SK-N-SH (cell line): ENCODE measurements around the gene DENND5B. TPM values are rescaled to one million over a fixed set of nuclear protein-coding genes. Genes with fewer than 3 reads are reported as not detected.

Source experiments
- CTCF ChIA-PET: fragments of 300-600, 350-600 bp; formaldehyde crosslinking; extraction: SDS; loops from one replicate; lab custom pipeline; 2021; lab: Yijun Ruan, JAX
- POLR2A ChIA-PET: fragments of 350-600 bp; sonication (Branson Sonifier 250); formaldehyde crosslinking; extraction: SDS; loops from one replicate; lab custom pipeline; 2020; ENCODE audit warnings: antibody characterized with exemption, inconsistent platforms; lab: Yijun Ruan, JAX
- DNase-seq: peaks from one replicate; pipeline ENCODE4 v3.0.0; 2012
- H2AFZ ChIP-seq: fragments of 200-600 bp; sonication (generic); 2 replicates; pipeline ENCODE4 v1.8.1; 2016; ENCODE audit warnings: antibody characterized with exemption, mild to moderate bottlenecking, low read depth
- H3F3A ChIP-seq: fragments of 200-600 bp; sonication (generic); replicated peaks from 2 replicates; pipeline ENCODE3; 2016; ENCODE audit warnings: antibody characterized with exemption, mild to moderate bottlenecking; ENCODE audit not compliant: insufficient read depth
- H3K27ac ChIP-seq, 2 experiments: fragments of 200-500 bp in 1 of 2; fragments of 200-600 bp in 1 of 2; sonication (Bioruptor generic) in 1 of 2; sonication (generic), shearing (Covaris generic) in 1 of 2; 2 replicates each; pipeline versions ENCODE4 v1.5.1 to v1.6.1; 2014 to 2016; ENCODE audit warnings: low read depth in 2 of 2, inconsistent platforms in 1 of 2, low read length in 1 of 2, mild to moderate bottlenecking in 1 of 2, mixed read lengths in 1 of 2
- H3K27me3 ChIP-seq: fragments of 200-600 bp; sonication (generic), shearing (Covaris generic); 2 replicates; pipeline ENCODE4 v1.6.1; 2016; ENCODE audit warnings: mixed run types; ENCODE audit not compliant: insufficient read depth
- H3K36me3 ChIP-seq, 2 experiments: fragments of 200-500 bp in 1 of 2; fragments of 200-600 bp in 1 of 2; sonication (Bioruptor generic) in 1 of 2; sonication (generic) in 1 of 2; replicated peaks in 1 of 2; 2 replicates each; pipeline versions ENCODE3 to v1.5.1; 2014 to 2016; ENCODE audit warnings: low read length in 1 of 2, mild to moderate bottlenecking in 1 of 2; ENCODE audit not compliant: insufficient read depth in 2 of 2, control insufficient read depth in 1 of 2
- H3K4me1 ChIP-seq, 2 experiments: fragments of 200-500 bp in 1 of 2; fragments of 200-600 bp in 1 of 2; sonication (Bioruptor generic) in 1 of 2; sonication (generic), shearing (Covaris generic) in 1 of 2; 2 replicates each; pipeline versions ENCODE4 v1.5.1 to v1.6.1; 2014 to 2016; ENCODE audit warnings: low read depth in 1 of 2, low read length in 1 of 2, mixed run types in 1 of 2; ENCODE audit not compliant: insufficient read depth in 2 of 2, control insufficient read depth in 1 of 2
- H3K4me2 ChIP-seq: fragments of 200-600 bp; sonication (generic), shearing (Covaris generic); 2 replicates; pipeline ENCODE4 v1.6.1; 2017; ENCODE audit warnings: mixed run types
- H3K4me3 ChIP-seq, 2 experiments: fragments of 200-500 bp in 1 of 2; fragments of 200-600 bp in 1 of 2; sonication (Bioruptor generic) in 1 of 2; sonication (generic), shearing (Covaris generic) in 1 of 2; 2 replicates each; pipeline versions ENCODE4 v1.5.1 to v1.8.1; 2014 to 2016; ENCODE audit warnings: low read depth in 2 of 2, inconsistent platforms in 1 of 2, low read length in 1 of 2, mild to moderate bottlenecking in 1 of 2, mixed read lengths in 1 of 2, moderate library complexity in 1 of 2
- H3K79me2 ChIP-seq: fragments of 200-600 bp; sonication (generic); 2 replicates; pipeline ENCODE4 v1.8.1; 2017; ENCODE audit warnings: mild to moderate bottlenecking; ENCODE audit not compliant: insufficient read depth
- H3K9ac ChIP-seq: fragments of 200-600 bp; sonication (generic); 2 replicates; pipeline ENCODE4 v1.6.1; 2017; ENCODE audit warnings: mixed run types
- H3K9me2 ChIP-seq: fragments of 200-600 bp; sonication (generic); 2 replicates; pipeline ENCODE4 v1.6.1; 2017; ENCODE audit warnings: mixed run types
- H3K9me3 ChIP-seq: fragments of 200-600 bp; sonication (generic); 2 replicates; pipeline ENCODE4 v1.6.1; 2017; ENCODE audit warnings: mixed run types, mild to moderate bottlenecking, moderate library complexity
- H4K20me1 ChIP-seq: fragments of 200-600 bp; sonication (generic); 2 replicates; pipeline ENCODE4 v1.6.1; 2017; ENCODE audit warnings: mild to moderate bottlenecking, mixed run types; ENCODE audit not compliant: insufficient read depth
- CHD2 ChIP-seq: fragments of 150-350 bp; IDR thresholded peaks from 2 replicates; pipeline ENCODE4 v1.6.1; 2018; ENCODE audit warnings: low read length; ENCODE audit not compliant: partially characterized antibody
- EZH2phosphoT487 ChIP-seq: fragments of 200-600 bp; sonication (generic); IDR thresholded peaks from 2 replicates; pipeline ENCODE4 v1.6.1; 2017; ENCODE audit warnings: low read depth, mixed run types, mild to moderate bottlenecking, antibody characterized with exemption, moderate library complexity, borderline replicate concordance
- FOXJ3 ChIP-seq: sonication (generic); formaldehyde crosslinking; IDR thresholded peaks from 2 replicates; pipeline ENCODE4 v1.5.1; 2020; ENCODE audit warnings: mild to moderate bottlenecking, missing genetic modification reagents
- POLR2AphosphoS5 ChIP-seq: IDR thresholded peaks from 2 replicates; pipeline ENCODE4 v1.6.1; 2012; ENCODE audit warnings: low read depth, low read length
- RCOR1 ChIP-seq: fragments of 150-350 bp; IDR thresholded peaks from 2 replicates; pipeline ENCODE4 v1.6.1; 2017; ENCODE audit warnings: antibody characterized with exemption, low read length
- TCF12 ChIP-seq: IDR thresholded peaks from 2 replicates; pipeline ENCODE4 v1.4.0; 2012
- WGBS: methylation state at CpG from one replicate; pipeline ENCODE4 v1.1.6; 2017; ENCODE audit warnings: low lambda C conversion rate; 5-methylcytosine and 5-hydroxymethylcytosine counted together
- polyA plus RNA-seq, 3 experiments: library from polyadenylated mRNA; depleted of rRNA; stranded (reverse); fragments of >200 nt; gene quantifications; 2 replicates each; pipeline ENCODE4 v1.2.3, GENCODE V29; 2012
- TF ChIP-seq, protein P1 (sequence below): IDR thresholded peaks from 2 replicates; pipeline ENCODE4 v1.4.0; 2012; ENCODE audit warnings: low read depth, borderline replicate concordance
- TF ChIP-seq, protein P2 (sequence below): IDR thresholded peaks from 2 replicates; pipeline ENCODE4 v1.6.1; 2012; ENCODE audit warnings: mild to moderate bottlenecking, low read depth, low read length, moderate library complexity
- TF ChIP-seq, protein P3 (sequence below): IDR thresholded peaks from 2 replicates; pipeline ENCODE4; 2012
- TF ChIP-seq, protein P4 (sequence below): fragments of 200-600 bp; sonication (generic); IDR thresholded peaks from 2 replicates; pipeline ENCODE4 v1.6.1; 2017; ENCODE audit warnings: antibody characterized with exemption, mild to moderate bottlenecking, moderate library complexity

DENND5B gene
- polyA plus RNA-seq, 1 of the 3 experiments (the other 2 are of a cell fraction) = 5.3 TPM

DNA sequence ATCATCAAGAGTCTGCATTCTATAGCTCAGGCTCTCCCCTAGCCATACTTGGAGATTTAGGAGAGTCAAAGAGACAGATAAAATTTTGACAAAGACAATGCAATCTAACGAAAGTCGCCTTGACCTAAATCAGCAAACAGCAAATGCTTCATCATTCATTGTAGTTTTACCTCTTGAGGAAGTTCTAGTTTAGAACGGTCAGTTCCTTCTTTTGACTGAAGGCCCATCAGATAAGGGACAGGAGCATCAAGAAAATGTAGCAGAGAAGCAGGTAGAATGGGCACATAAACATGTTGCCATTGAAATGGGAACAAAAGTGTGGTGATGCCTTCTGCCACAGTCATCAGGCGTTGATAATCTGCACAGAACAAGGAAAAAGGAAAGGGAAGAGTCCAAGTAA, 130.9 kb downstream of the DENND5B start:
- no peaks in the 10 kb centered on the region for H3K4me1 ChIP-seq
- no peak overlapping the region for H3K9ac ChIP-seq
- DNase-seq = no peak
- H3K36me3 ChIP-seq = peaks cover 5 to 9% of the 10 kb centered on the region in 2 experiments
- TF ChIP-seq CHD2 = no peak
- no peak for TF ChIP-seq FOXJ3 (CRISPR knock-in tag)
- TF ChIP-seq, protein P1, sequence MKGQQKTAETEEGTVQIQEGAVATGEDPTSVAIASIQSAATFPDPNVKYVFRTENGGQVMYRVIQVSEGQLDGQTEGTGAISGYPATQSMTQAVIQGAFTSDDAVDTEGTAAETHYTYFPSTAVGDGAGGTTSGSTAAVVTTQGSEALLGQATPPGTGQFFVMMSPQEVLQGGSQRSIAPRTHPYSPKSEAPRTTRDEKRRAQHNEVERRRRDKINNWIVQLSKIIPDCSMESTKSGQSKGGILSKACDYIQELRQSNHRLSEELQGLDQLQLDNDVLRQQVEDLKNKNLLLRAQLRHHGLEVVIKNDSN = no peak
- TF ChIP-seq, protein P2, sequence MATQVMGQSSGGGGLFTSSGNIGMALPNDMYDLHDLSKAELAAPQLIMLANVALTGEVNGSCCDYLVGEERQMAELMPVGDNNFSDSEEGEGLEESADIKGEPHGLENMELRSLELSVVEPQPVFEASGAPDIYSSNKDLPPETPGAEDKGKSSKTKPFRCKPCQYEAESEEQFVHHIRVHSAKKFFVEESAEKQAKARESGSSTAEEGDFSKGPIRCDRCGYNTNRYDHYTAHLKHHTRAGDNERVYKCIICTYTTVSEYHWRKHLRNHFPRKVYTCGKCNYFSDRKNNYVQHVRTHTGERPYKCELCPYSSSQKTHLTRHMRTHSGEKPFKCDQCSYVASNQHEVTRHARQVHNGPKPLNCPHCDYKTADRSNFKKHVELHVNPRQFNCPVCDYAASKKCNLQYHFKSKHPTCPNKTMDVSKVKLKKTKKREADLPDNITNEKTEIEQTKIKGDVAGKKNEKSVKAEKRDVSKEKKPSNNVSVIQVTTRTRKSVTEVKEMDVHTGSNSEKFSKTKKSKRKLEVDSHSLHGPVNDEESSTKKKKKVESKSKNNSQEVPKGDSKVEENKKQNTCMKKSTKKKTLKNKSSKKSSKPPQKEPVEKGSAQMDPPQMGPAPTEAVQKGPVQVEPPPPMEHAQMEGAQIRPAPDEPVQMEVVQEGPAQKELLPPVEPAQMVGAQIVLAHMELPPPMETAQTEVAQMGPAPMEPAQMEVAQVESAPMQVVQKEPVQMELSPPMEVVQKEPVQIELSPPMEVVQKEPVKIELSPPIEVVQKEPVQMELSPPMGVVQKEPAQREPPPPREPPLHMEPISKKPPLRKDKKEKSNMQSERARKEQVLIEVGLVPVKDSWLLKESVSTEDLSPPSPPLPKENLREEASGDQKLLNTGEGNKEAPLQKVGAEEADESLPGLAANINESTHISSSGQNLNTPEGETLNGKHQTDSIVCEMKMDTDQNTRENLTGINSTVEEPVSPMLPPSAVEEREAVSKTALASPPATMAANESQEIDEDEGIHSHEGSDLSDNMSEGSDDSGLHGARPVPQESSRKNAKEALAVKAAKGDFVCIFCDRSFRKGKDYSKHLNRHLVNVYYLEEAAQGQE = no peak
- TF ChIP-seq RCOR1 = no peak
- TF ChIP-seq, protein P3, sequence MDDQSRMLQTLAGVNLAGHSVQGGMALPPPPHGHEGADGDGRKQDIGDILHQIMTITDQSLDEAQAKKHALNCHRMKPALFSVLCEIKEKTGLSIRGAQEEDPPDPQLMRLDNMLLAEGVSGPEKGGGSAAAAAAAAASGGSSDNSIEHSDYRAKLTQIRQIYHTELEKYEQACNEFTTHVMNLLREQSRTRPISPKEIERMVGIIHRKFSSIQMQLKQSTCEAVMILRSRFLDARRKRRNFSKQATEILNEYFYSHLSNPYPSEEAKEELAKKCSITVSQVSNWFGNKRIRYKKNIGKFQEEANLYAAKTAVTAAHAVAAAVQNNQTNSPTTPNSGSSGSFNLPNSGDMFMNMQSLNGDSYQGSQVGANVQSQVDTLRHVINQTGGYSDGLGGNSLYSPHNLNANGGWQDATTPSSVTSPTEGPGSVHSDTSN = no peak
- no peak for TF ChIP-seq EZH2phosphoT487
- TF ChIP-seq, protein P4, sequence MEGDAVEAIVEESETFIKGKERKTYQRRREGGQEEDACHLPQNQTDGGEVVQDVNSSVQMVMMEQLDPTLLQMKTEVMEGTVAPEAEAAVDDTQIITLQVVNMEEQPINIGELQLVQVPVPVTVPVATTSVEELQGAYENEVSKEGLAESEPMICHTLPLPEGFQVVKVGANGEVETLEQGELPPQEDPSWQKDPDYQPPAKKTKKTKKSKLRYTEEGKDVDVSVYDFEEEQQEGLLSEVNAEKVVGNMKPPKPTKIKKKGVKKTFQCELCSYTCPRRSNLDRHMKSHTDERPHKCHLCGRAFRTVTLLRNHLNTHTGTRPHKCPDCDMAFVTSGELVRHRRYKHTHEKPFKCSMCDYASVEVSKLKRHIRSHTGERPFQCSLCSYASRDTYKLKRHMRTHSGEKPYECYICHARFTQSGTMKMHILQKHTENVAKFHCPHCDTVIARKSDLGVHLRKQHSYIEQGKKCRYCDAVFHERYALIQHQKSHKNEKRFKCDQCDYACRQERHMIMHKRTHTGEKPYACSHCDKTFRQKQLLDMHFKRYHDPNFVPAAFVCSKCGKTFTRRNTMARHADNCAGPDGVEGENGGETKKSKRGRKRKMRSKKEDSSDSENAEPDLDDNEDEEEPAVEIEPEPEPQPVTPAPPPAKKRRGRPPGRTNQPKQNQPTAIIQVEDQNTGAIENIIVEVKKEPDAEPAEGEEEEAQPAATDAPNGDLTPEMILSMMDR = no peak
- TF ChIP-seq POLR2AphosphoS5 = no peak
- no peak for TF ChIP-seq TCF12
- no peak overlapping the region for H2AFZ ChIP-seq
- no peak overlapping the region for H3K4me3 ChIP-seq
- H3K9me2 ChIP-seq = no peaks in the 10 kb centered on the region
- H3F3A ChIP-seq = no peaks in the 10 kb centered on the region
- ChIA-PET CTCF (no interaction called here), POLR2A (no interaction called here)
- no peaks in the 10 kb centered on the region for H3K9me3 ChIP-seq
- WGBS = 84% methylated on average over 4 of the region's 4 CpGs
- no peaks in the 10 kb centered on the region for H3K27me3 ChIP-seq
- H3K4me2 ChIP-seq = no peak overlapping the region
- H3K27ac ChIP-seq = no peak overlapping the region
- no peaks in the 10 kb centered on the region for H4K20me1 ChIP-seq
- H3K79me2 ChIP-seq = peaks cover 4% of the 10 kb centered on the region; the same call in 1 of the 2 replicates
